ENCODE data around the gene SIGLECL1.

SIGLECL1 gene

DNA sequence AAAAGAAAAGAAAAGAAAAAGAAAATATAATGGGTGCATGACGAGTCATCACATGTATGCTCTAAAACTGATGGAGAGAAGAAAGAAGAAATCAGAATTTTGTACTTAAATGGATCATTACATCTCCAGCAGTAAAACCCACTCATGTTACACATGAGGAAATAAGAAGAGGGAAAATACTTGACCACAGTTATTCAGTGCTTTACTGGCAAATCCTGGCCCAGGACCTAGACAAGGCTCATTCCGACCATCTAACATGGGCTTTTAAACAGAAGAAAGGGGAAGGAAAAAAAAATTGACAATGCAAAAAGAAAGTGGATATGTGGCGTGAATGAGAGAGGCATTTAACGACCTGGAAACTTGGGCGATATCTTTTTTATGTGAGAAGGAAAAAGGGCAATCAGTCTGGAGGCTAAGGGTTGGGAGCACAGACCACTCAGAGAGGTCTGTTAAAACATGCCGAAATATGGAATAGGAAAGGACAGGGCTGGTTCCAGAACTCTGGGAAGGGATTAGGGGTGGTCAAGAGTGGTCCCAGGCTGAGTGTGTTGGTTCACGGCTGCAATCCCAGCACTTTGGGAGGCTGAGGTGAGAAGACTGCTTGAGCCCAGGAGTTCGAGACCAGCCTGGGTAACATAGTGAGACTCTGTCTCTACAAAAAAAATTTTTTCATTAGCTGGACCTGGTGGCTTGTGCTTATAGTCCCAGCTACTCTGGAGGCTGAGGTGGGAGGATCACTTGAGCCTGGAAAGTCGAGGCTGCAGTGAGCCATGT, 1.6 kb downstream of the SIGLECL1 start:
- no peak for DNase-seq (ENCODE audit: low spot score)

DNA sequence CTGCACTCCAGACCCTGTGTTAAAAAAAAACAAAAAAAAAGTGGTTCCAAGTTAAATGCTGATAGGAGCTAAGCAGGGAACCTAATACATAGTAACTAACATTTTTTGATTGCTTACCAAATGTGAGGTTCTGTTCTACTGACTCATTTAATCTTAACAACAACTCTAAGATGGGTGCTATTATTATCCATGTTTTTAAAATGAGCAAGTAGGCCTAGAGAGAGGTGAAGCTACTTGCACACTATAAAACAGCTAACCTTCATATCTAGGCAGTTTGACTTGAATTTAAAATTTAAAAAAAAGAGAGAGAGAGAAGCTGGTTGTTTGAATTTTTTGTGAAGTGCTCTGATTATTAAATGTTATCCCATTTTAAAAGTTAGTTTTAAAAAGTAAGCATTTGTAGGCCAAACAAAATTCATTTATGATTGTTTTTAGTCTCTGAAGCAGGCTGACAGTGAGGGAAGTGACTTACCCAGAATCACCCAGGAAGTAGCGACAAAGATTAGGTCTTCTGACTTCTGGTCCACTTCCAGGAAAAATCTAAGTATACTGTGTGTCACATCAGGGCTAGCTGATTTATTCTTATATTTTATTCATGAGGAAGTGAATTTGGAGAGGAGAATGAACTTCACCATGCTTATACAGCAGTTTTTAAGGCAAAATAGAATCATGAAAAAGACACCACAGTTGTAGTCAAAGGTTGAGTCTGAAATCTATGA, 2.4 kb downstream of the SIGLECL1 start:
- DNase-seq (ENCODE audit: low spot score) = no peak

- DNase-seq (ENCODE audit: low spot score) = no peak
These were observed 5.3 kb downstream of the SIGLECL1 start for GRCh38 chr19:51256155-51256625.

GRCh38 chr19:51257471-51257870, 6.6 kb downstream of the SIGLECL1 start:
- DNase-seq (ENCODE audit: low spot score) = no peak

DNA sequence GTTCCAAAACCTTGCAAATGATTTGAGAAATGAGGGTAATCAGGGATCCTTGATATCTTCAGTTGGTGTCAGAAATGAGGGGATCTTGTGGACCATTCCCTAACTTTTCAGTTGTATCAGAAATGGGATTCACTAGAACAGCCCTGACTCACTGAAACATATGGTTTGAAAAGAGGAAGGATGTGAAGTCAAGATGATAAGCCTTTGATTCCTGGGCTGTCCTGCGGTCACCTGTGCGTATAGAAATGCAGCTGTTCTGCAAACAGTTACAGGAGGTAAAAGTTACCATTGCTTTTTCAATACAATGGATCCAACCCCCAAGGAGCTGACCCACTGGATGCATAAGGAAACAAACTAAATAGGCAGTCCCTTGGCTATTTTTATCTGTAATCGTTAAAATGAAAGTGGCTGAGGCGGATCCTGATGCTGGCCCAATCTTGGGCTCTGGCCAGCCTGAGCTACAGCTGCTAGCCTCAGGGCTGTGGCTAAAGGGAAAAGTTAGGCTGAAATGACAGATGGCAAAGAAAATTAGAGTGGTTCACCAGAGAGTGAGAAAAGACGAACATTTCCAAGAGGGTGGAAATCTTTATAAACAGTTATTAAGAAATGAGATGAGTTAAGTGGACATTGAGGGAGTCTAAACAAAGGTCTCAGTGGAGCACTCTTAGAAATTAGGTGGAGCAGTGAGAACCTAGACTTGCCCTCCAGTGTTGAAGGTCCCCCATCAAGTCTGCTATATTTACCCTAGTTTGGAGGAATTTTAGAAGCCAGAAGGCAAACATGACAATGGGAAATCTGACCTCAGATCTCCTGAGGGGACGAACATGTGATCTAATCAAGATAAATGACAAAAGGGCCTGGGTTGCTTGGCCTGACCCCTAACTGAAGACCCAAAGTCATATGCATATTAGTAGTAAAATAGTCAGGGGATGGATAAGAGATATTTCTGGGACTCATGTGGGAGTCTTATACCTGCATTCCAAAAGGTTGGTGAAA, 7.6 kb downstream of the SIGLECL1 start:
- no peak for DNase-seq (ENCODE audit: low spot score)

DNA sequence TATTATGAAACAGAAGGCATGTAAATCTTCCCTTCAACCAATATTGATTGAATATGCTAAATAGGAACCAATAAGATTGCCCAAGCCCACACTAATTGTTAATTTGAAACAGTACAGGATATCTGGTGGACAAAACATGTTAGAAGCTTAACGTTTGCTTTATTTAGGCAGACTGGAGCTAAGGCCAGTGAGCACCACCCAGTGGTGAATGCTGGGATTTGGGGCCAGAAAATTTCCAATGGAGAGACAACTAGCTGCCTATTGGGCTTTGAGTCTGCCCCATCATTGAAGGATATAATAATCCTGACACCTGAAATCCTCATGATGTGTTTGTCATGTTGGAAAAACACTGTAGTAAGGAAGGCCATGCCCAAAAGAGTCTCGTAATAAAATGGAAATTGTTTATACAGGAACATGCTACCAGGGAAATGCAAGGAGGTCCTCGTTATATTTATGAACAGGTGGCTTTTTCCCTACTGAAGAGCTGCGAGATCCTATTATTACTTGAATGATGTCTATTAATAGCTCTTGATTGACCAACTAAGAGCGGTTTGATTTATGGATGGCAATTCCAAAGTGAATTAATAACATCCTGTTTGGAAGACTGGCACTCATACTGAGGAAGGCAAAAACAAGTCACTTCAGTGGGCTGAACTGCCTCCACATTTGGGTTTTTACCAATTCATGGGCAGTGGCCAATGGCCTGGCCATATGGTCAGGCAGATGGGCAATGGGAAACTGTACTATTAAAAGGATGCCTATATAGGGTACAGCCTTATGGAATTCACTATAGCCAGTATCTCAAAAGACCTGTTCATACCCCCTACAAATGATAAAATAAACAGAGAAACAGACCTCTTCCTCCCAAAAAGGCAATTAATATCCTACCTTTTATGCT, 8.7 kb downstream of the SIGLECL1 start:
- DNase-seq (ENCODE audit: low spot score) = peak; percentile 28

- DNase-seq (ENCODE audit: low spot score) = no peak
These were observed 12.9 kb downstream of the SIGLECL1 start for GRCh38 chr19:51263808-51264207.

- DNase-seq (ENCODE audit: low spot score) = no peak
These were observed 20.2 kb downstream of the SIGLECL1 start for GRCh38 chr19:51271067-51271466.

GRCh38 chr19:51272183-51272810, 21.4 kb downstream of the SIGLECL1 start:
- DNase-seq (ENCODE audit: low spot score) = peak; percentile 44

- no peak for DNase-seq (ENCODE audit: low spot score)
These were observed 23.3 kb downstream of the SIGLECL1 start for GRCh38 chr19:51274049-51274770.

GRCh38 chr19:51277112-51277511, 26.2 kb downstream of the SIGLECL1 start:
- DNase-seq (ENCODE audit: low spot score) = no peak

GRCh38 chr19:51282335-51282734, 31.5 kb downstream of the SIGLECL1 start:
- no peak for DNase-seq (ENCODE audit: low spot score)

GRCh38 chr19:51285682-51286081, 34.8 kb downstream of the SIGLECL1 start:
- DNase-seq (ENCODE audit: low spot score) = no peak

- DNase-seq (ENCODE audit: low spot score) = no peak
These were observed 38.8 kb downstream of the SIGLECL1 start for GRCh38 chr19:51289635-51290034.

GRCh38 chr19:51292971-51293370, 42.1 kb downstream of the SIGLECL1 start:
- no peak for DNase-seq (ENCODE audit: low spot score)

- DNase-seq (ENCODE audit: low spot score) = no peak
These were observed 42.8 kb downstream of the SIGLECL1 start for GRCh38 chr19:51293571-51294210.

DNA sequence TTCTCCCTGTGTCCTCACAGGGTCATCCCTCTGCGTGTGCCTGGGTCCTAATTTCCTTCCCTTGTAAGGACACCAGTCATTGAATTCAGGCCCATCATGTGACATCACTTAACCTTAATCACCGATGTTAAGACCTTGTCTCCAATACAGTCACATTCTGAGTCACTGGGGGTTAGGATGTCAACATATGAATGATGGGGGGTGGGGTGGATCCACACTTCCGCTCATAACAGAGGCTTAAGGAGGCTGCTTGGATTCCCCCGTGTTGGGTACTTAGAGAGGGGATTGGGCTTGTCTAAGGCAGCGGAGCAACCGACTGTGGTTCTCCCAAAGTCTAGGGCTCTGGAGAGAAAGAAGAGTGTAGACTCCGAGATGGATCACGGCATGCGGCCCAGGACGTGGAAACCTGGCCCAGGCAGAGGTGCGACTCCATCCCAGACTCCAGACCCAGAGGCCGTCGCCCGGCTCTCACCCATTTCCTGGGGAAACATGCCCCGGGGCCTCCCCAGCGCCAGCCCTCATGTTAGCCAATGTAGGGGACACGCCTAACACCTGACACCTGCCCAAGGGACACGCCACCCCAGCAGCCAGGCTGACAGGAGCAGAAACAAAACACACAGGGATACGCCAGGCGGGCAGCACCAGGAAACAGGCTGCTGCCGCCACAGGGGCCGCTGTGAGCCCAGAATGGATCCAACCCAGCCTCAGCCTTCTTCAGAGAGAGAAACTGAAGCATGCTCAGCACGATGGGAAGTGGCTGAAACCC, 43.5 kb downstream of the SIGLECL1 start:
- no peak for DNase-seq (ENCODE audit: low spot score)

- no peak for DNase-seq (ENCODE audit: low spot score)
These were observed 44.1 kb downstream of the SIGLECL1 start for GRCh38 chr19:51294977-51295375.

Data from CD4-positive, alpha-beta T cell treated with Interleukin-6 at 100 ng/mL for 8 hours (primary cell).